GM12872 (cell line): ENCODE measurements around the gene MRGPRX2.

ENCODE experiments used
- TF ChIP-seq, protein P1 (sequence below): IDR thresholded peaks from 3 replicates; pipeline ENCODE4 v1.5.1; 2011; ENCODE audit warnings: low read depth, mild to moderate bottlenecking, low read length, moderate library complexity; ENCODE audit not compliant: insufficient read depth

The MRGPRX2 gene

GRCh38 chr11:19026862-19027261 lies 33.7 kb downstream of the MRGPRX2 start:
- TF ChIP-seq, protein P1, sequence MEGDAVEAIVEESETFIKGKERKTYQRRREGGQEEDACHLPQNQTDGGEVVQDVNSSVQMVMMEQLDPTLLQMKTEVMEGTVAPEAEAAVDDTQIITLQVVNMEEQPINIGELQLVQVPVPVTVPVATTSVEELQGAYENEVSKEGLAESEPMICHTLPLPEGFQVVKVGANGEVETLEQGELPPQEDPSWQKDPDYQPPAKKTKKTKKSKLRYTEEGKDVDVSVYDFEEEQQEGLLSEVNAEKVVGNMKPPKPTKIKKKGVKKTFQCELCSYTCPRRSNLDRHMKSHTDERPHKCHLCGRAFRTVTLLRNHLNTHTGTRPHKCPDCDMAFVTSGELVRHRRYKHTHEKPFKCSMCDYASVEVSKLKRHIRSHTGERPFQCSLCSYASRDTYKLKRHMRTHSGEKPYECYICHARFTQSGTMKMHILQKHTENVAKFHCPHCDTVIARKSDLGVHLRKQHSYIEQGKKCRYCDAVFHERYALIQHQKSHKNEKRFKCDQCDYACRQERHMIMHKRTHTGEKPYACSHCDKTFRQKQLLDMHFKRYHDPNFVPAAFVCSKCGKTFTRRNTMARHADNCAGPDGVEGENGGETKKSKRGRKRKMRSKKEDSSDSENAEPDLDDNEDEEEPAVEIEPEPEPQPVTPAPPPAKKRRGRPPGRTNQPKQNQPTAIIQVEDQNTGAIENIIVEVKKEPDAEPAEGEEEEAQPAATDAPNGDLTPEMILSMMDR, result no peak

DNA sequence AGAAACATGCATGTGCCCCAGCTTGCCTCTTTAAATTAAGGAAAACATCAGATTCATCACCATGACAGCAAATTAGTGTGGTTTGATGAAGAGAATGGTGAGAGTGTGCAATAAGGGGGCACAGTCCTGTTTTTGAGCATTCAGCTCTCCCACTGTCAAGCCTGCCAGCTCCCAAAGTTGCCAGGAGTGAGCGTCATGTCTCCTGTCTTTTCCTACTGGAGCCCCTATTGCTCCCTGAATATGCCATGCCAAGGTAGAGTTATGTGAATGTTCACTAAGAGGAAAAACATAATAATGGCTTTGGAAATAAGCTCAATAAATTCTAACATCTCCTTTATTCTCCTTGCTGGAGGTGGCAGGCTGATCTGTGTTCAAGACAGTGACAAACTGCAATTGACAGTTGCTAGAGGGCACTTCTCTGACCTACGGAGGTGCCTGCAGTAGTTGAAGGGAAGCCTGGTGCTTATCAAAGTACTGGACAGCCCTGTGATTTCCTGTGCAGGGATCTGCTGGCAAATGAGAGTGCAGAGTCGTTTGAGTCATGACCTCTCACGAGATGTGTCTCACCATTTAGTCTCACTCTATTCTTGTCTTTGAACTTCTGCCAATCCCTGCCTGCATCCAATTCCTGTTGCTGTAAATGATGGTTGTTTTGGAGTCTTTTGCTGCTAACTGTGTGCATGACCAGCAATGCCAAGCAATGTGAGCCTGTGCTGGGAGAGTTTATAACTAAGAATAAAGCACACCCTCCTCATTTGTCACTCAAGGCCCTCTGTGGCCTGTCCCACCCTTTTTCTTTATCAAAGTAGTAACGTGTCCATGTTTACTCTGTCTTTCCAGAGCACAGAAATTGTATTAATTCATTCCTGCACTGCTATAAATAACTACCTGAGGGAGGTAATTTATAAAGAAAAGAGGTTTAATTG lies 34.8 kb downstream of the MRGPRX2 start:
- TF ChIP-seq, protein P1, result no peak

DNA sequence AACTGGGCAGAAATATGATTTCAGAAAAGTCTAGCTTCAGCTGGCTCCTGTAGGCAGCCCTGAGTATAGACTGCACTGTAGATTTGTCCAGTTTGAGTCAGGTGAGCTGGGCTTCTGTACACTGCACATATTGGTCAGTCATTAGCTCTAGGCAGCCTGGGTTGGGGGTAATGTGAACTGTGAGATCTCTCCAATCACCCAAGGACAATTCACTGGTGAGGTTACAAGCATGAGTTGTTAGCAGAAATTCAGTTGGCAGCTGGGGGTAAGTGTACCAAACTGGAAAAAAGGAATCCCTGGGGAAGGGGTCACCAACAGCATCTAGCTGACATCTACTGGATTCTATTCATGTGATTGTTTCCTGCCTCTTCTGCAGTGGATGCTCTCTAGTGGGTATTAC lies 39.7 kb downstream of the MRGPRX2 start:
- TF ChIP-seq, protein P1, result no peak

DNA sequence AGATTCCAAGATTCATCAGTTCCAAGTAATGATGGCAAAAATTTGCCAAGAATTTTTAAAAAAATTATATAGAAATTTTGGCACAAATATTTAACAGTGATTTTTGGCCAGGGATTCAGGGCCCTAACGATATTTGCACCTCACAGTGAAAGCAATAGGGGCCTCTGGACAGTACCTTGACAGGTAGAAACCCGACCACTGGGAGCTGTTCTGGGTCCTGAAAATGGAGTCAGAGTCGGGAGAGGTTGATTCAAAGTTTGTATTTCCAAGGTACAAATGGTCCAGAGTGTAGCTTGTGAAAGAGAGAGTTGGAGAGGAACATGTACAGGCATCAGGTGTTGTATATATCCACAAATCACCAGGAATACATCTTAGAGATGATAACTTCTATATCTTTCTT lies 41.6 kb downstream of the MRGPRX2 start:
- TF ChIP-seq, protein P1, result no peak

- TF ChIP-seq, protein P1, result peak; percentile 51
Observed at GRCh38 chr11:19013181-19013857, 47.2 kb downstream of the MRGPRX2 start.

DNA sequence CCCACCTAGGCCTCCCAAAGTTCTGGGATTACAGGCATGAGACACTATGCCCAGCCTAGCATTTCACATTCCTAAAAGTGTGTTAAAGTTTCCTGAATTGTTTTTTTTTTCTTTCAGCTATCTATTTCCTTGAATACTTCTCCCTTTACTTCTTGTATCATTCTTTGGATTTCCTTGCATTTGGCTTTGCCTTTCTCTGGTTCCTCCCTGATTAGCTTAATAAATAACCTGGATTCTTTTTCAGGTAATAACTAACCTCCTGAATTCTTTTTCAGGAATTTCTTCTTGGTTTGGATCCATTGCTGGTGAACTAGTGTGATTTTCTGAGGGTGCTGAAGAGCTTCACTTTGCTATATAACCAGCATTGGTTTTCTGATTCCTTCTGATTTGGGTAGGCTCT lies 47.9 kb downstream of the MRGPRX2 start:
- TF ChIP-seq, protein P1, result no peak
